ENCODE results near the gene PRKCE.

PRKCE gene

GRCh38 chr2:45725731-45726130, 74.3 kb downstream of the PRKCE start:
- DNase-seq (ENCODE audit: low read depth, low spot score), result no peak

- no peak for DNase-seq (ENCODE audit: low read depth, low spot score)
Observed at GRCh38 chr2:45726188-45726587, 74.7 kb downstream of the PRKCE start.

- DNase-seq (ENCODE audit: low read depth, low spot score), result no peak
Observed at GRCh38 chr2:45728458-45728942, 77.0 kb downstream of the PRKCE start.

GRCh38 chr2:45729753-45730512, 78.5 kb downstream of the PRKCE start:
- DNase-seq (ENCODE audit: low read depth, low spot score), result no peak

GRCh38 chr2:45731141-45731540, 79.7 kb downstream of the PRKCE start:
- DNase-seq (ENCODE audit: low read depth, low spot score), result no peak

- no peak for DNase-seq (ENCODE audit: low read depth, low spot score)
Observed at GRCh38 chr2:45732436-45732835, 81.0 kb downstream of the PRKCE start.

GRCh38 chr2:45732946-45733345, 81.5 kb downstream of the PRKCE start:
- DNase-seq (ENCODE audit: low read depth, low spot score), result no peak

GRCh38 chr2:45734336-45734735, 82.9 kb downstream of the PRKCE start:
- no peak for DNase-seq (ENCODE audit: low read depth, low spot score)

- DNase-seq (ENCODE audit: low read depth, low spot score), result no peak
Observed at GRCh38 chr2:45734952-45735351, 83.5 kb downstream of the PRKCE start.

- no peak for DNase-seq (ENCODE audit: low read depth, low spot score)
Observed at GRCh38 chr2:45736757-45737704, 85.6 kb downstream of the PRKCE start.

GRCh38 chr2:45739796-45740485, 88.5 kb downstream of the PRKCE start:
- no peak for DNase-seq (ENCODE audit: low read depth, low spot score)

- DNase-seq (ENCODE audit: low read depth, low spot score), result no peak
Observed at GRCh38 chr2:45741161-45741850, 89.8 kb downstream of the PRKCE start.

GRCh38 chr2:45743531-45744396, 92.3 kb downstream of the PRKCE start:
- no peak for DNase-seq (ENCODE audit: low read depth, low spot score)

GRCh38 chr2:45745231-45745630, 93.8 kb downstream of the PRKCE start:
- DNase-seq (ENCODE audit: low read depth, low spot score), result no peak

GRCh38 chr2:45746888-45747287, 95.4 kb downstream of the PRKCE start:
- DNase-seq (ENCODE audit: low read depth, low spot score), result no peak

GRCh38 chr2:45747363-45747762, 95.9 kb downstream of the PRKCE start:
- no peak for DNase-seq (ENCODE audit: low read depth, low spot score)

GRCh38 chr2:45748239-45748638, 96.8 kb downstream of the PRKCE start:
- DNase-seq (ENCODE audit: low read depth, low spot score), result no peak

GRCh38 chr2:45750001-45750400, 98.5 kb downstream of the PRKCE start:
- no peak for DNase-seq (ENCODE audit: low read depth, low spot score)

GRCh38 chr2:45750484-45750883, 99.0 kb downstream of the PRKCE start:
- no peak for DNase-seq (ENCODE audit: low read depth, low spot score)

GRCh38 chr2:45753381-45753780, 101.9 kb downstream of the PRKCE start:
- no peak for DNase-seq (ENCODE audit: low read depth, low spot score)
